ENCODE results near the gene HBM.

- TF ChIP-seq CTCF (IDR thresholded peaks at IDR 0.05; ENCODE audit: borderline replicate concordance, extremely low read depth, low read length, poor library complexity, severe bottlenecking) (no peak), EZH2 (IDR thresholded peaks at IDR 0.05; ENCODE audit: borderline replicate concordance, low read depth, low read length, severe bottlenecking) (no peak)
These were observed 10.8 kb upstream of the HBM start for GRCh38 chr16:155031-155398.
